GM18508 (cell line): ENCODE measurements around the gene CAMK2A.

Experiments
- ATAC-seq: cut with Tn5 transposase; IDR thresholded peaks from one replicate; pipeline ENCODE4 v1.9.1; 2021; ENCODE audit warnings: moderate number of reproducible peaks; ENCODE audit not compliant: insufficient read depth, unreplicated experiment

CAMK2A gene

GRCh38 chr5:150196514-150196913 is 93.1 kb downstream of the CAMK2A start:
- no peak for ATAC-seq

GRCh38 chr5:150195736-150196485 is 93.7 kb downstream of the CAMK2A start:
- no peak for ATAC-seq

GRCh38 chr5:150192462-150192861 is 97.1 kb downstream of the CAMK2A start:
- ATAC-seq, result no peak

GRCh38 chr5:150190987-150191386 is 98.6 kb downstream of the CAMK2A start:
- ATAC-seq, result no peak

GRCh38 chr5:150190503-150190979 is 99.0 kb downstream of the CAMK2A start:
- ATAC-seq, result no peak

- no peak for ATAC-seq
These were observed 99.7 kb downstream of the CAMK2A start, which contains the start of gene SLC6A7 for GRCh38 chr5:150189728-150190502. SLC6A7 (plus strand) TSS chr5:150190062; CDS start chr5:150190328, 266 bp downstream.

GRCh38 chr5:150189326-150189725 is 100.2 kb downstream of the CAMK2A start:
- no peak for ATAC-seq

- no peak for ATAC-seq
These were observed 101.3 kb downstream of the CAMK2A start for GRCh38 chr5:150188146-150188842.

GRCh38 chr5:150186897-150187296 is 102.7 kb downstream of the CAMK2A start:
- ATAC-seq, result no peak

- ATAC-seq, result no peak
These were observed 103.4 kb downstream of the CAMK2A start for GRCh38 chr5:150186137-150186536.

GRCh38 chr5:150184990-150185912 is 104.3 kb downstream of the CAMK2A start:
- ATAC-seq, result no peak

- no peak for ATAC-seq
These were observed 105.6 kb downstream of the CAMK2A start for GRCh38 chr5:150184006-150184405.

GRCh38 chr5:150183436-150183835 is 106.1 kb downstream of the CAMK2A start:
- ATAC-seq, result no peak

- ATAC-seq, result no peak
These were observed 106.8 kb downstream of the CAMK2A start for GRCh38 chr5:150182774-150183173.

- ATAC-seq, result no peak
These were observed 107.6 kb downstream of the CAMK2A start for GRCh38 chr5:150181766-150182545.

GRCh38 chr5:150181027-150181426 is 108.5 kb downstream of the CAMK2A start:
- ATAC-seq, result no peak

- no peak for ATAC-seq
These were observed 109.1 kb downstream of the CAMK2A start for GRCh38 chr5:150180241-150181026.

GRCh38 chr5:150179019-150179620 is 110.5 kb downstream of the CAMK2A start:
- no peak for ATAC-seq
